ENCODE results near the gene FGFR1OP2.
"Not testable (repeated sequence)": the region's sequence is repeated elsewhere in the genome, so short reads cannot be mapped to it uniquely, and the experiment has no call there.

FGFR1OP2 gene

GRCh38 chr12:26937863-26938700, at the start of gene FGFR1OP2, which contains the start of gene INTS13:
Gene FGFR1OP2 (plus strand): TSS chr12:26938470. CDS start chr12:26954159, 15,689 bp downstream.
Gene INTS13 (minus strand): TSS chr12:26937981. CDS start chr12:26936803, 1,178 bp downstream.
- peak; percentile 97 to 98 for DNase-seq (ENCODE audit: low read depth in 2 of 2)

- no peak for DNase-seq (ENCODE audit: low read depth in 2 of 2)
Measured at GRCh38 chr12:26890784-26891183, 47.5 kb upstream of the FGFR1OP2 start.

- DNase-seq (ENCODE audit: low read depth in 2 of 2), result no peak
Measured at GRCh38 chr12:26891704-26892103, 46.6 kb upstream of the FGFR1OP2 start.

GRCh38 chr12:26895672-26896071, 42.6 kb upstream of the FGFR1OP2 start:
- no peak for DNase-seq (ENCODE audit: low read depth in 2 of 2)

GRCh38 chr12:26896913-26897312, 41.4 kb upstream of the FGFR1OP2 start:
- no peak for DNase-seq (ENCODE audit: low read depth in 2 of 2)

GRCh38 chr12:26903396-26903795, 34.9 kb upstream of the FGFR1OP2 start:
- DNase-seq (ENCODE audit: low read depth in 2 of 2), result not testable (repeated sequence)

- no peak for DNase-seq (ENCODE audit: low read depth in 2 of 2)
Measured at GRCh38 chr12:26906024-26906423, 32.2 kb upstream of the FGFR1OP2 start.

- no peak for DNase-seq (ENCODE audit: low read depth in 2 of 2)
Measured at GRCh38 chr12:26906704-26907103, 31.6 kb upstream of the FGFR1OP2 start.

GRCh38 chr12:26918321-26919215, 19.7 kb upstream of the FGFR1OP2 start:
- DNase-seq (ENCODE audit: low read depth in 2 of 2), result no peak

- DNase-seq (ENCODE audit: low read depth in 2 of 2), result no peak
Measured at GRCh38 chr12:26919216-26919555, 19.1 kb upstream of the FGFR1OP2 start.

- DNase-seq (ENCODE audit: low read depth in 2 of 2), result no peak
Measured at GRCh38 chr12:26921886-26922285, 16.4 kb upstream of the FGFR1OP2 start.

- no peak for DNase-seq (ENCODE audit: low read depth in 2 of 2)
Measured at GRCh38 chr12:26928661-26929060, 9.6 kb upstream of the FGFR1OP2 start.

GRCh38 chr12:26929590-26929989, 8.7 kb upstream of the FGFR1OP2 start:
- DNase-seq (ENCODE audit: low read depth in 2 of 2), result no peak

GRCh38 chr12:26935636-26936378, 2.5 kb upstream of the FGFR1OP2 start:
- DNase-seq (ENCODE audit: low read depth in 2 of 2), result no peak

GRCh38 chr12:26936559-26937442, 1.5 kb upstream of the FGFR1OP2 start:
- DNase-seq (ENCODE audit: low read depth in 2 of 2), result no peak

- DNase-seq (ENCODE audit: low read depth in 2 of 2), result no peak
Measured at GRCh38 chr12:26937443-26937862, 817 bp upstream of the FGFR1OP2 start.

- no peak for DNase-seq (ENCODE audit: low read depth in 2 of 2)
Measured at GRCh38 chr12:26938701-26939062, 412 bp downstream of the FGFR1OP2 start.

GRCh38 chr12:26939192-26939832, 1.0 kb downstream of the FGFR1OP2 start:
- no peak for DNase-seq (ENCODE audit: low read depth in 2 of 2)

- DNase-seq (ENCODE audit: low read depth in 2 of 2), result no peak
Measured at GRCh38 chr12:26939953-26940352, 1.7 kb downstream of the FGFR1OP2 start.

- DNase-seq (ENCODE audit: low read depth in 2 of 2), result no peak
Measured at GRCh38 chr12:26940516-26941214, 2.4 kb downstream of the FGFR1OP2 start.
